ENCODE data around the gene CACNA1I. TPM values are rescaled to one million over a fixed set of nuclear protein-coding genes. Genes with fewer than 3 reads are reported as not detected.

The CACNA1I gene
- total and polyA plus RNA-seq, 2 donors (not counting 3 experiments of a cell fraction or from before 2014, with no cell fraction given) = not detected

DNA sequence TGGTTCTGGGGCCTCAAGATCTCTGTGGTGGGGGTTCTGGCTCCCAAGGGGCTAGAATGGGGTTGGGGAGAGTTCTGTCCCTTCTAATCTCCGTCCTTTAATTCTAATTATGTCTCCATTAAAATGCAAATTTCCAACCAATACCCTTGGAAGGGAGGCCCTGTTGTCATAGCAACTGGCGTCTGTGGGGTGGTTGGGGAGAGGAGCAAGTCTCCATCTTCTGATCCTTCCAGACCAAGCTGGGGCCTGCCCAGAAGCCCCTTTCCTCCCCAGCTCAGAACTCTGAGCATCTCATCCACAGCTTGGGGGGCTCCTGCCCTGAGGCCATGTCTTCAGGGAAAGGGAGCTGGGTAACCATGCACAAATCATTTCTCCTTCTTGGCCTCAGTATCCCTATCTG is 32.6 kb upstream of the CACNA1I start:
- TF ChIP-seq FOS (IDR thresholded peaks at IDR 0.05; ENCODE audit: borderline replicate concordance, insufficient read depth, low read length) (no peak), JUN (IDR thresholded peaks at IDR 0.05; ENCODE audit: borderline replicate concordance, insufficient read depth, insufficient read length, low read depth) (no peak), EZH2 (IDR thresholded peaks at IDR 0.05; ENCODE audit: borderline replicate concordance, low read depth, low read length, severe bottlenecking) (no peak), GATA2 (IDR thresholded peaks at IDR 0.05; ENCODE audit: insufficient read depth, insufficient read length, low read depth, low read length) (no peak), POLR2AphosphoS5 (IDR thresholded peaks at IDR 0.05; ENCODE audit: insufficient read depth, low read depth, low read length) (no peak), POLR2A (IDR thresholded peaks at IDR 0.05; ENCODE audit: low read depth, low read length) (no peak), MYC (IDR thresholded peaks at IDR 0.05; ENCODE audit: low read depth, low read length) (no peak)
- TF ChIP-seq, protein P1, sequence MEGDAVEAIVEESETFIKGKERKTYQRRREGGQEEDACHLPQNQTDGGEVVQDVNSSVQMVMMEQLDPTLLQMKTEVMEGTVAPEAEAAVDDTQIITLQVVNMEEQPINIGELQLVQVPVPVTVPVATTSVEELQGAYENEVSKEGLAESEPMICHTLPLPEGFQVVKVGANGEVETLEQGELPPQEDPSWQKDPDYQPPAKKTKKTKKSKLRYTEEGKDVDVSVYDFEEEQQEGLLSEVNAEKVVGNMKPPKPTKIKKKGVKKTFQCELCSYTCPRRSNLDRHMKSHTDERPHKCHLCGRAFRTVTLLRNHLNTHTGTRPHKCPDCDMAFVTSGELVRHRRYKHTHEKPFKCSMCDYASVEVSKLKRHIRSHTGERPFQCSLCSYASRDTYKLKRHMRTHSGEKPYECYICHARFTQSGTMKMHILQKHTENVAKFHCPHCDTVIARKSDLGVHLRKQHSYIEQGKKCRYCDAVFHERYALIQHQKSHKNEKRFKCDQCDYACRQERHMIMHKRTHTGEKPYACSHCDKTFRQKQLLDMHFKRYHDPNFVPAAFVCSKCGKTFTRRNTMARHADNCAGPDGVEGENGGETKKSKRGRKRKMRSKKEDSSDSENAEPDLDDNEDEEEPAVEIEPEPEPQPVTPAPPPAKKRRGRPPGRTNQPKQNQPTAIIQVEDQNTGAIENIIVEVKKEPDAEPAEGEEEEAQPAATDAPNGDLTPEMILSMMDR (IDR thresholded peaks at IDR 0.05; ENCODE audit: extremely low read depth in 1 of 2, insufficient read depth in 1 of 2, low read depth in 1 of 2, low read length in 2 of 2) = no peak
- TF ChIP-seq, protein P2, sequence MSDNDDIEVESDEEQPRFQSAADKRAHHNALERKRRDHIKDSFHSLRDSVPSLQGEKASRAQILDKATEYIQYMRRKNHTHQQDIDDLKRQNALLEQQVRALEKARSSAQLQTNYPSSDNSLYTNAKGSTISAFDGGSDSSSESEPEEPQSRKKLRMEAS (IDR thresholded peaks at IDR 0.05; ENCODE audit: insufficient read depth, insufficient read length) = no peak
- POLR2A ChIA-PET = no interaction called here
- Histone ChIP-seq H4K20me1 (replicated peaks; ENCODE audit: control insufficient read depth, extremely low read depth, insufficient read depth, low read length) (no peaks in the 10 kb centered on the region), H2AFZ (ENCODE audit: low read depth, low read length) (no peak overlapping the region), H3K9me1 (replicated peaks; ENCODE audit: control insufficient read depth, extremely low read depth, insufficient read depth, low read length) (no peaks in the 10 kb centered on the region), H3K79me2 (ENCODE audit: control insufficient read depth, insufficient read depth, low read length) (no peaks in the 10 kb centered on the region), H3K4me3 (replicated peaks in 1 of 3; ENCODE audit: insufficient read depth in 1 of 3, low read depth in 1 of 3, low read length in 3 of 3) (no peak overlapping the region), H3K27ac (ENCODE audit: insufficient read depth, low read depth, low read length) (no peak overlapping the region), H3K36me3 (ENCODE audit: control insufficient read depth in 2 of 2, extremely low read depth in 1 of 2, insufficient read depth in 2 of 2, low read length in 2 of 2) (no peaks in the 10 kb centered on the region), H3K4me1 (ENCODE audit: control insufficient read depth, extremely low read depth, insufficient read depth, low read length) (peaks cover 1% of the 10 kb centered on the region), H3K4me2 (ENCODE audit: insufficient read depth, low read length) (no peak overlapping the region), H3K27me3 (ENCODE audit: control insufficient read depth in 2 of 2, insufficient read depth in 2 of 2, low read length in 2 of 2) (no peaks in the 10 kb centered on the region), H3K9me3 (replicated peaks; ENCODE audit: control insufficient read depth, insufficient read depth, low read length) (no peaks in the 10 kb centered on the region), H3K9ac (replicated peaks; ENCODE audit: extremely low read depth, insufficient read depth, low read length) (no peak overlapping the region)
- intact Hi-C loops (cut with micrococcal nuclease) = no loop called here
- no TSS peak for BruUV-seq (replicated peaks)
- no peak for DNase-seq (ENCODE audit: low read depth, low spot score)
- CTCF ChIA-PET = interaction anchor here (1.1 to 6.1 kb wide), 6 partner anchors 11 to 499 kb away, joined by 3 to 62 read pairs (median 5); no protein-coding TSS in a partner anchor
- FAIRE-seq = no peak
- dilution Hi-C loops (cut with MboI; ENCODE audit: extremely low pct_ligation_motif_present, low sequenced_read_pairs) = no loop called here
